Epithelial cell of proximal tubule (primary cell): ENCODE results near the gene REPS2. TPM values are rescaled to one million over a fixed set of nuclear protein-coding genes. Genes with fewer than 3 reads are reported as not detected.

Source experiments
- DNase-seq: peaks from one replicate; pipeline ENCODE4 v3.0.0-alpha.2; 2011; ENCODE audit warnings: low read depth
- H3K4me3 ChIP-seq: 2 replicates; pipeline ENCODE4 v1.5.1; 2011; ENCODE audit warnings: low read depth, mild to moderate bottlenecking, low read length
- CTCF ChIP-seq: conservative IDR thresholded peaks from 2 replicates; pipeline ENCODE4 v1.5.1; 2012; ENCODE audit warnings: low read depth, mild to moderate bottlenecking, low read length
- total RNA-seq: library from RNA; depleted of rRNA; stranded (reverse); fragments of >200 nt; gene quantifications from 2 replicates; pipeline ENCODE4 v1.2.3, GENCODE V29; 2015

The REPS2 gene
- total RNA-seq, 1 donor from 2014 or later, result 1.7 TPM

GRCh38 chrX:17161991-17162390 lies 215.5 kb downstream of the REPS2 start:
- no peak for TF ChIP-seq CTCF
- DNase-seq, result no peak
- no peak overlapping the region for H3K4me3 ChIP-seq

GRCh38 chrX:17164079-17164478 lies 217.6 kb downstream of the REPS2 start:
- TF ChIP-seq CTCF, result no peak
- no peak overlapping the region for H3K4me3 ChIP-seq
- DNase-seq, result no peak

GRCh38 chrX:17164941-17165340 lies 218.5 kb downstream of the REPS2 start:
- no peak overlapping the region for H3K4me3 ChIP-seq
- DNase-seq, result no peak

GRCh38 chrX:17167915-17168314 lies 221.5 kb downstream of the REPS2 start:
- no peak overlapping the region for H3K4me3 ChIP-seq
- no peak for TF ChIP-seq CTCF
- DNase-seq, result no peak

More at GRCh38 chrX:17164941-17165340, 218.5 kb downstream of the REPS2 start:
- no peak for TF ChIP-seq CTCF

- TF ChIP-seq CTCF, result no peak
- no peak overlapping the region for H3K4me3 ChIP-seq
- no peak for DNase-seq
Measured at GRCh38 chrX:17170973-17171372, 224.5 kb downstream of the REPS2 start.

GRCh38 chrX:17174671-17175070 lies 228.2 kb downstream of the REPS2 start:
- TF ChIP-seq CTCF, result no peak
- no peak overlapping the region for H3K4me3 ChIP-seq
- no peak for DNase-seq

GRCh38 chrX:17182317-17182716 lies 235.9 kb downstream of the REPS2 start:
- TF ChIP-seq CTCF, result no peak
- no peak overlapping the region for H3K4me3 ChIP-seq
- DNase-seq, result no peak
